IPS DF 4.7 (cell line): ENCODE data around the gene USP35.
"Not testable (repeated sequence)": the region's sequence is repeated elsewhere in the genome, so short reads cannot be mapped to it uniquely, and the experiment has no call there.

Experiments
- DNase-seq: peaks from one replicate; pipeline ENCODE4 v3.0.0-alpha.2; 2013; ENCODE audit warnings: low spot score; ENCODE audit errors: extremely low read depth

Gene USP35

GRCh38 chr11:78233046-78233445, 44.3 kb downstream of the USP35 start:
- not testable (repeated sequence) for DNase-seq

DNA sequence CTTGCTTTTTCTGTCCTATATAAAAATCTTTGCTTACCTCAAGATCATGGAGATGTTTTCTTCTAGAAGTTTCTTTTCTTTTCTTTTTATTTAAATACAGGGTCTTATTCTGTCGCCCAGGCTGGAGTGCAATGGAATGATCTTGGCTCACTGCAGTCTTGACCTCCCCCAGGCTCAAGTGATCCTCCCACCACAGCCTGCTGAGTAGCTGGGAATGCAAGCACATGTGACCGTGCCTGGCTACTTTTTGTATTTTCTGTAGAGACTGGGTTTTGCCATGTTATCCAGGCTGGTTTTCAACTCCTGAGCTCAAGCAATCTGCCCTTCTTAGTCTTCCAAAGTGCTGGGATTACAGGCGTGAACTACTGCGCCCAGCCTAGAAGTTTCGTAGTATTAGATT, 45.3 kb downstream of the USP35 start:
- no peak for DNase-seq

- DNase-seq: no peak
Measured at GRCh38 chr11:78237293-78238046, 48.8 kb downstream of the USP35 start.

DNA sequence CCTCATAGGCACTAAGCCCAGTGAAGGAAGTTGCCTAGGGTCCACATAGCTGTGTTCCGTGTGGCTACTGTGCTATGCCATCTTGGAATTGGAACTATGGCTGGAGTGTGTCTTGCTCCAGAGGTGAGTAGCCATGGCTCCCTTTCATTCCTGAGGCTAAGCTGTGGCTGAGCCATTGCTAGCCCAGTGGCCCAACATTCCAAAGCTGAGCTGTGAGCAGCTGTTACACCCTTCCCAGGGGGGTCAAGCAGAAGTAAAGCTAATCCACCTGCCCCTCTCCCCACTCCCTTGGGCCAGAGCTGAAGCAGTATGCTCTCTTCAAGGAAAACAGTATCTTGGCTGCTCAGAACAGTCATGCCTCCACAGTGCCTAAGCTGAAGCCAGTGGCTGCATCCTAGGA, 51.1 kb downstream of the USP35 start:
- DNase-seq: no peak

DNA sequence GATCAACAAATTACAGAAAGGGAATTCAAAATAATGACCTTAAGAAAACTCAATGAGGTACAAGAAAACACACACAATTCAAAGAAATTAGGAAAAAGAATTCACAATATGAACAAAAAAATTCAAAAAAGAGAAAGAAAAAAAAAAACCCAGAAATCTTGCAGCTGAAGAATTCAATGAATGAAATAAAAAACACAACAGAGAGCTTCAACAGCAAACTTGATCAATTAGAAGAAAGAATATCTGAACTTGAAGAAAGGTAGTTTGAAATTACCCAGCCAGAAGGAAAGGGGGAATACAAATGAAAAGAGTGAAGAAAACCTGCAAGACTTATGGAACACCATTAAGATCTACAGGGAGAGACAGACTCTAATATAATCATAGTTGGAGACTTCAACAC, 52.8 kb downstream of the USP35 start:
- DNase-seq: no peak

- no peak for DNase-seq
Measured at GRCh38 chr11:78244080-78244479, 55.4 kb downstream of the USP35 start.

DNA sequence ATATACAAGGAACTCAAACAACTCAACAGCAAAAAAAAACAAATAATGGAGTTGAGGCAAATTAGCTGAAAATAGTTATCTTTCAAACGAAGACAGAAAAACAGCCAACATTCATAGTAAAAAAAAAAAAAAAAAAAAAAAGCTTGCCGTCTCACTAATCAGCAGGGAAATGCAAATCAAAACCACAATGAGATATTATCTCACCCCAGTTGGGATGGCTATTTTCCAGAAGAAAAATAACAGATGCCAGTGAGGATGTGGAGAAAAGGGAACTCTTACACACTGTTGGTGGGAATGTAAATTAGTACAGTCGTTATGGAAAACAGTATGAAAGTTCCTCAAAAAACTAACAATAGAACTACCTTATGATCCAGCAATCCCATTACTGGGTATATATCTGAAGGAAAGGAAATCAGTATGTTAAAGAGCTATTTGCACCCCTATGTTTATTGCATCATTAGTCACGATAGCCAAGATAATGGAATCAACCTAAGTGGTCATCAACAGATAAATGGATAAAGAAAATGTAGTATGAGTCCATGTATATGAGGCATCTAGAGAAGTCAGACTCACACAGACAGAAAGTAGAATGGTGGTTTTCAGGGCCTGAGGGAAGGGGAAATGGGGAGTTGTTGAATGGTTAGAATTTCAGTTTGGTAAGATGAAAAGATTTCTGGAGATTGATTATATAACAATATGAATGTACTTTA, 56.0 kb downstream of the USP35 start:
- DNase-seq: no peak

DNA sequence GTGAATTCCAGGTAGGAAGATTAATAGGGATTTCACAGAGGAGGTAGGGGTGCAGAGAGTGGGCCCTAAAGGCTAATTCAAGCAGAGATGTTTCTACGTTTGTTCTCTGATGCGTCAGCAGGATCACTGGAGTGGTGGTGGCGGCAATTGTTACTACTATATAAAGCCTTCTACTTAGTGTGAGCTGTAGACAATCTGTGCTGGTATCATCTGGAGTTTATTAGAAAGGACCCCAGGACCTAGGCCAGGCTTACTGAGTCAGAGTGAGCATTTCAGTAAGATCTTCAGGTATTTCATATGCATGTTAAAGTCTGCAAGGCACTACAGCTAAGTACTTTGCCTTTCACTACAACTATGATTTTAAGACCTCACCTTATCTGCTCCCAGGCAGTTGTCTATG, 59.5 kb downstream of the USP35 start:
- DNase-seq: no peak

GRCh38 chr11:78248903-78249302, 60.2 kb downstream of the USP35 start:
- no peak for DNase-seq

DNA sequence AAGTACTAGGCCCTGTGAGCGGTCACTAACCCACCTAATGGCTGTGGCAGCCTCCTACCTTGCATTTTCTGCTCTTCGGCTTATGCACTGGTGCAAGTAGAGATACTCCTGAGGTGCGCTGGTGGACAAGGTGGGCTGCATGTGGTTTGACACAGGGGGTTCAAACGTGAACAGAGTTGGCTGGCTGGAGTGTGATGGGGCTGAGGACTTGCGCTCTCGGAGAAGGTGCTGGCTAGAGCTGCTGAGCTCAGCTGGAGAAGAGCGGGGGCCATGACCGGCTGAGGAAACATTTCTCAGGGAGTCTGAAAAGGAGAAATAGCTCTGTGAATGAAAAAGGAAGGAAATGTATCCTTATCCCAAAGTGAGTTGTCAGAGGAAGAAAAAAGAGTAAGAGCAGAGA, 61.4 kb downstream of the USP35 start:
- DNase-seq: no peak

GRCh38 chr11:78251083-78251775, 62.5 kb downstream of the USP35 start:
- no peak for DNase-seq

- DNase-seq: no peak
Measured at GRCh38 chr11:78253797-78254196, 65.1 kb downstream of the USP35 start.

GRCh38 chr11:78254268-78254667, 65.5 kb downstream of the USP35 start:
- no peak for DNase-seq

GRCh38 chr11:78255919-78256318, 67.2 kb downstream of the USP35 start:
- no peak for DNase-seq

GRCh38 chr11:78256962-78257361, 68.2 kb downstream of the USP35 start:
- no peak for DNase-seq

DNA sequence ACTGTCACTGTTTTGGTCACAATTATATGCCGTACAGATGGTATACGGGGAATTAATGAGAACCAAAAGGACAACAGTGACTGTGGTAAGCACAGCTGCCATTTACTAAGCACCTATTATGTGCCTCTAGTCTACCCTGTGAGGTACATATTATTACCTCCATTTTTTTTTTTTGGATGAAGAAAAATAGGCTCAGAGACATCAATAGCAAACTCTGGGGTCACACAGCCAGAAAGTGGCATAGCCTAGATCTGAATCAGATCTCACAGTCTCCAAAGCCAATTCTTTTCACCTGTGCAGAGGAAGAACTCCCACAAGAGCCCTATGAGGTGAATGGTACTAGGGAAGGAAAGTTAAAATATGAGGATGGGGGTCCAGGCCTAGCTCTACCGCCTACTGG, 68.9 kb downstream of the USP35 start:
- DNase-seq: no peak

GRCh38 chr11:78259777-78260487, 71.2 kb downstream of the USP35 start:
- no peak for DNase-seq

DNA sequence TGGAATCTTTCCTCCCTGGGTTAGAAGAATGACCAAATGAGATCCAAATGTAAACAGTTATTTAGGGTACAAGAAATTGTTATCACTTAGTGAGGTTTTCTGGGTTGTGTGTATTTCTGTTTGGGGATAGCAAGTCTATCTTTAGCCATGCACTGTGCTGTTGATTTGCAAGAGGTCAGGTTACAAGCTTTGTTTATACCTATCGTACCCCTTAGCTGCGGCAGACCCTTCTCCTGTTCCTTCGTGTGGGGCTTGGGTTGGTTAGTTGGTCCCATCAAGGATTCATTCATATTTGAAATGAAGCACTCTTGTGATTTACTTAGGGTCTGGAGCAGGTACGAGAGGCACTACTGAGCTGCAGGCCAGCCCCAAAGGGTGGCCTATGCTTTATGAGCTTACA, 72.6 kb downstream of the USP35 start:
- DNase-seq: no peak

GRCh38 chr11:78261828-78262227, 73.1 kb downstream of the USP35 start:
- DNase-seq: no peak

GRCh38 chr11:78262238-78262637, 73.5 kb downstream of the USP35 start:
- no peak for DNase-seq

DNA sequence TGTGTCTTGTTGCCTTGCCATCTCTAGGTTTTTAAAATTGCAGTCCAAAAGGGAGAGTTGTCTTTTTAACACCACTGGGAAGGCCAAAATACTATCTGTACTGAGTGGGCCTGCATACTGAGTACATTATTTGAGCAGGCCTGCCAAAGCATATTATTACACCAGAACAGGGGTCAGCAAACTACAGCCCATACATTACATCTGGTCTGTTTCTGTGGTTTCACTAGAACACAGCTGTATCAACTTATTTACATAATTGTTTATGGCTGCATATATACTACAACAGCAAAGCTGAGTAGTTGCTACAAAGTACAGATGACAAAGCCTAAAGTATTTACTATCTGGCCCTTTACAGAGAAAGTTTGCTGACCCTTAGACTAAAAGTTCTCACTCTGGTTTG, 74.0 kb downstream of the USP35 start:
- no peak for DNase-seq
